Loucy (cell line): ENCODE data around the gene FAM131A.

Source experiments
- H2AFZ ChIP-seq: fragments of 200-600 bp; sonication (generic); 2 replicates; pipeline ENCODE4 v1.6.0; 2016; ENCODE audit warnings: antibody characterized with exemption, mild to moderate bottlenecking, low read length, moderate library complexity
- H3F3A ChIP-seq: fragments of 200-600 bp; 2 replicates; pipeline ENCODE4 v1.6.0; 2016; ENCODE audit warnings: antibody characterized with exemption, low read depth, mild to moderate bottlenecking
- H3K27me3 ChIP-seq: fragments of 200-600 bp; sonication (generic); 2 replicates; pipeline ENCODE4 v1.6.1; 2014; ENCODE audit warnings: low read length, mild to moderate bottlenecking; ENCODE audit not compliant: insufficient read depth, poor library complexity, severe bottlenecking
- H3K36me3 ChIP-seq: fragments of 200-600 bp; sonication (generic); 2 replicates; pipeline ENCODE4 v1.6.1; 2016; ENCODE audit warnings: low read length; ENCODE audit not compliant: insufficient read depth
- H3K4me1 ChIP-seq: fragments of 200-600 bp; sonication (generic); 2 replicates; pipeline ENCODE4 v1.5.1; 2014; ENCODE audit warnings: low read length, mild to moderate bottlenecking; ENCODE audit not compliant: insufficient read depth, poor library complexity, severe bottlenecking
- H3K4me2 ChIP-seq: fragments of 200-600 bp; sonication (generic); 2 replicates; pipeline ENCODE4 v1.6.0; 2014; ENCODE audit warnings: antibody characterized with exemption, low read length, low read depth, mild to moderate bottlenecking; ENCODE audit not compliant: poor library complexity, severe bottlenecking
- H3K4me3 ChIP-seq: fragments of 200-600 bp; sonication (generic); 2 replicates; pipeline ENCODE4 v1.5.1; 2014; ENCODE audit warnings: low read length, mild to moderate bottlenecking, mixed read lengths; ENCODE audit not compliant: poor library complexity, severe bottlenecking
- H3K79me2 ChIP-seq: fragments of 200-600 bp; sonication (generic); 2 replicates; pipeline ENCODE4 v1.6.1; 2014; ENCODE audit warnings: low read length; ENCODE audit not compliant: insufficient read depth
- H3K9ac ChIP-seq: fragments of 200-600 bp; sonication (generic); 2 replicates; pipeline ENCODE4 v1.6.0; 2014; ENCODE audit warnings: mild to moderate bottlenecking, low read depth, low read length, moderate library complexity; ENCODE audit not compliant: poor library complexity, severe bottlenecking
- H3K9me2 ChIP-seq: fragments of 200-600 bp; sonication (generic); replicated peaks from 2 replicates; pipeline ENCODE4 v1.6.1; 2016; ENCODE audit warnings: low read depth, low read length, mixed read lengths
- H3K9me3 ChIP-seq: fragments of 200-600 bp; sonication (generic); 2 replicates; pipeline ENCODE4 v1.6.1; 2014; ENCODE audit warnings: mild to moderate bottlenecking, antibody characterized with exemption, low read length, low read depth; ENCODE audit not compliant: insufficient read depth
- H4K20me1 ChIP-seq: fragments of 200-600 bp; sonication (generic); 2 replicates; pipeline ENCODE4 v1.6.0; 2014; ENCODE audit warnings: antibody characterized with exemption, low read length, mild to moderate bottlenecking; ENCODE audit not compliant: insufficient read depth, poor library complexity, severe bottlenecking
- CTCF ChIP-seq: fragments of 200-600 bp; sonication (generic); conservative IDR thresholded peaks from 2 replicates; pipeline ENCODE4 v1.5.1; 2014; ENCODE audit warnings: mild to moderate bottlenecking, antibody characterized with exemption, low read length
- EZH2phosphoT487 ChIP-seq: fragments of 200-600 bp; IDR thresholded peaks from 2 replicates; pipeline ENCODE4 v1.6.1; 2018; ENCODE audit warnings: antibody characterized with exemption, mild to moderate bottlenecking, moderate library complexity, borderline replicate concordance

The FAM131A gene

GRCh38 chr3:184320104-184320445 lies 17.3 kb upstream of the FAM131A start:
- Histone ChIP-seq H3F3A (no peaks in the 10 kb centered on the region), H3K4me3 (no peak overlapping the region), H3K79me2 (peaks cover 70% of the 10 kb centered on the region), H3K27me3 (no peaks in the 10 kb centered on the region), H2AFZ (no peak overlapping the region), H3K36me3 (peaks cover 73% of the 10 kb centered on the region), H3K9me3 (no peaks in the 10 kb centered on the region), H3K4me1 (peaks cover 29% of the 10 kb centered on the region), H3K9ac (no peak overlapping the region), H3K9me2 (no peaks in the 10 kb centered on the region), H4K20me1 (peaks cover 88% of the 10 kb centered on the region), H3K4me2 (peak overlapping the region; percentile 11)
- TF ChIP-seq EZH2phosphoT487 (no peak), CTCF (no peak)

- peaks cover 62% of the 10 kb centered on the region for H3K79me2 ChIP-seq
Measured at GRCh38 chr3:184321666-184322065, 15.7 kb upstream of the FAM131A start.

GRCh38 chr3:184322731-184323487 lies 14.5 kb upstream of the FAM131A start:
- peaks cover 11% of the 10 kb centered on the region for H3K4me1 ChIP-seq
- no peak overlapping the region for H2AFZ ChIP-seq
- H3K4me3 ChIP-seq: no peak overlapping the region
- H3K79me2 ChIP-seq: peaks cover 50% of the 10 kb centered on the region
- no peak overlapping the region for H3K4me2 ChIP-seq
- no peak overlapping the region for H3K9ac ChIP-seq
- H3K36me3 ChIP-seq: peaks cover 92% of the 10 kb centered on the region
- H4K20me1 ChIP-seq: peaks cover 66% of the 10 kb centered on the region
- TF ChIP-seq CTCF (no peak), EZH2phosphoT487 (no peak)
- H3K9me2 ChIP-seq: no peaks in the 10 kb centered on the region
- no peaks in the 10 kb centered on the region for H3F3A ChIP-seq
- H3K9me3 ChIP-seq: no peaks in the 10 kb centered on the region
- H3K27me3 ChIP-seq: no peaks in the 10 kb centered on the region

More at GRCh38 chr3:184321666-184322065, 15.7 kb upstream of the FAM131A start:
- peaks cover 23% of the 10 kb centered on the region for H3K4me1 ChIP-seq
- no peaks in the 10 kb centered on the region for H3K9me2 ChIP-seq
- no peak overlapping the region for H3K9ac ChIP-seq
- no peak overlapping the region for H3K4me2 ChIP-seq
- TF ChIP-seq CTCF: no peak
- no peak for TF ChIP-seq EZH2phosphoT487
- peaks cover 79% of the 10 kb centered on the region for H4K20me1 ChIP-seq
- H3K9me3 ChIP-seq: no peaks in the 10 kb centered on the region
- H3K4me3 ChIP-seq: no peak overlapping the region
- H3K36me3 ChIP-seq: peaks cover 89% of the 10 kb centered on the region
- H3F3A ChIP-seq: no peaks in the 10 kb centered on the region
- no peaks in the 10 kb centered on the region for H3K27me3 ChIP-seq
- H2AFZ ChIP-seq: no peak overlapping the region
